ENCODE results near the gene LIPA.

Gene LIPA

GRCh38 chr10:89283936-89284475, 32.4 kb upstream of the LIPA start:
- peak overlapping the region; percentile 62 for H3K27ac ChIP-seq (ENCODE audit: low read depth, low read length)
- peak overlapping the region; percentile 34 for H3K4me3 ChIP-seq (ENCODE audit: low read depth, low read length)
- peaks cover 54% of the 10 kb centered on the region for H3K4me1 ChIP-seq (ENCODE audit: control insufficient read depth, insufficient read depth, low read length, unreplicated experiment)
- no peaks in the 10 kb centered on the region for H3K79me2 ChIP-seq (ENCODE audit: control insufficient read depth, insufficient read depth, low read length, unreplicated experiment)
- no peaks in the 10 kb centered on the region for H3K36me3 ChIP-seq (ENCODE audit: insufficient read depth, low read length)
- H2AFZ ChIP-seq (ENCODE audit: low read length, unreplicated experiment): peak overlapping the region; percentile 87
- no peaks in the 10 kb centered on the region for H3K27me3 ChIP-seq (ENCODE audit: insufficient read depth, low read length)

GRCh38 chr10:89283025-89283935, 31.7 kb upstream of the LIPA start:
- Histone ChIP-seq H3K4me1 (ENCODE audit: control insufficient read depth, insufficient read depth, low read length, unreplicated experiment) (peaks cover 60% of the 10 kb centered on the region), H3K27ac (ENCODE audit: low read depth, low read length) (peak overlapping the region; percentile 62), H3K4me3 (ENCODE audit: low read depth, low read length) (peak overlapping the region; percentile 34)

GRCh38 chr10:89281606-89282395, 30.2 kb upstream of the LIPA start:
- Histone ChIP-seq H3K4me1 (ENCODE audit: control insufficient read depth, insufficient read depth, low read length, unreplicated experiment) (peaks cover 73% of the 10 kb centered on the region), H3K27me3 (ENCODE audit: insufficient read depth, low read length) (no peaks in the 10 kb centered on the region), H3K79me2 (ENCODE audit: control insufficient read depth, insufficient read depth, low read length, unreplicated experiment) (no peaks in the 10 kb centered on the region), H3K27ac (ENCODE audit: low read depth, low read length) (peak overlapping the region; percentile 62), H2AFZ (ENCODE audit: low read length, unreplicated experiment) (peak overlapping the region; percentile 5), H3K36me3 (ENCODE audit: insufficient read depth, low read length) (no peaks in the 10 kb centered on the region), H3K4me3 (ENCODE audit: low read depth, low read length) (peak overlapping the region; percentile 27; the same call in 1 of the 2 replicates)

More at GRCh38 chr10:89283025-89283935, 31.7 kb upstream of the LIPA start:
- Histone ChIP-seq H3K79me2 (ENCODE audit: control insufficient read depth, insufficient read depth, low read length, unreplicated experiment) (no peaks in the 10 kb centered on the region), H3K27me3 (ENCODE audit: insufficient read depth, low read length) (no peaks in the 10 kb centered on the region), H2AFZ (ENCODE audit: low read length, unreplicated experiment) (peak overlapping the region; percentile 87), H3K36me3 (ENCODE audit: insufficient read depth, low read length) (no peaks in the 10 kb centered on the region)

GRCh38 chr10:89280508-89280907, 28.9 kb upstream of the LIPA start:
- no peaks in the 10 kb centered on the region for H3K36me3 ChIP-seq (ENCODE audit: insufficient read depth, low read length)
- H3K27ac ChIP-seq (ENCODE audit: low read depth, low read length): peak overlapping the region; percentile 62; the same call in 1 of the 2 replicates
- no peaks in the 10 kb centered on the region for H3K27me3 ChIP-seq (ENCODE audit: insufficient read depth, low read length)
- H3K4me3 ChIP-seq (ENCODE audit: low read depth, low read length): no peak overlapping the region
- H3K79me2 ChIP-seq (ENCODE audit: control insufficient read depth, insufficient read depth, low read length, unreplicated experiment): no peaks in the 10 kb centered on the region
- no peak overlapping the region for H2AFZ ChIP-seq (ENCODE audit: low read length, unreplicated experiment)
- H3K4me1 ChIP-seq (ENCODE audit: control insufficient read depth, insufficient read depth, low read length, unreplicated experiment): peaks cover 82% of the 10 kb centered on the region

GRCh38 chr10:89279421-89279869, 27.9 kb upstream of the LIPA start:
- Histone ChIP-seq H3K27me3 (ENCODE audit: insufficient read depth, low read length) (no peaks in the 10 kb centered on the region), H3K4me1 (ENCODE audit: control insufficient read depth, insufficient read depth, low read length, unreplicated experiment) (peaks cover 88% of the 10 kb centered on the region), H3K4me3 (ENCODE audit: low read depth, low read length) (peak overlapping the region; percentile 14; the same call in 1 of the 2 replicates), H3K36me3 (ENCODE audit: insufficient read depth, low read length) (no peaks in the 10 kb centered on the region), H3K79me2 (ENCODE audit: control insufficient read depth, insufficient read depth, low read length, unreplicated experiment) (no peaks in the 10 kb centered on the region), H3K27ac (ENCODE audit: low read depth, low read length) (peak overlapping the region; percentile 96), H2AFZ (ENCODE audit: low read length, unreplicated experiment) (no peak overlapping the region)

GRCh38 chr10:89278900-89279392, 27.4 kb upstream of the LIPA start:
- H3K79me2 ChIP-seq (ENCODE audit: control insufficient read depth, insufficient read depth, low read length, unreplicated experiment): no peaks in the 10 kb centered on the region
- H3K36me3 ChIP-seq (ENCODE audit: insufficient read depth, low read length): no peaks in the 10 kb centered on the region
- H2AFZ ChIP-seq (ENCODE audit: low read length, unreplicated experiment): no peak overlapping the region
- H3K4me3 ChIP-seq (ENCODE audit: low read depth, low read length): peak overlapping the region; percentile 14; the same call in 1 of the 2 replicates
- H3K27me3 ChIP-seq (ENCODE audit: insufficient read depth, low read length): no peaks in the 10 kb centered on the region
- H3K4me1 ChIP-seq (ENCODE audit: control insufficient read depth, insufficient read depth, low read length, unreplicated experiment): peaks cover 86% of the 10 kb centered on the region
- peak overlapping the region; percentile 96 for H3K27ac ChIP-seq (ENCODE audit: low read depth, low read length)

- H3K4me1 ChIP-seq (ENCODE audit: control insufficient read depth, insufficient read depth, low read length, unreplicated experiment): peaks cover 77% of the 10 kb centered on the region
- H3K36me3 ChIP-seq (ENCODE audit: insufficient read depth, low read length): no peaks in the 10 kb centered on the region
- H3K27me3 ChIP-seq (ENCODE audit: insufficient read depth, low read length): no peaks in the 10 kb centered on the region
- peak overlapping the region; percentile 34 for H2AFZ ChIP-seq (ENCODE audit: low read length, unreplicated experiment)
- peak overlapping the region; percentile 96 for H3K27ac ChIP-seq (ENCODE audit: low read depth, low read length)
- peak overlapping the region; percentile 48 for H3K4me3 ChIP-seq (ENCODE audit: low read depth, low read length)
- H3K79me2 ChIP-seq (ENCODE audit: control insufficient read depth, insufficient read depth, low read length, unreplicated experiment): no peaks in the 10 kb centered on the region
Observed at GRCh38 chr10:89278034-89278535, 26.5 kb upstream of the LIPA start.

GRCh38 chr10:89275383-89275782, 23.8 kb upstream of the LIPA start:
- Histone ChIP-seq H3K4me3 (ENCODE audit: low read depth, low read length) (peak overlapping the region; percentile 49), H2AFZ (ENCODE audit: low read length, unreplicated experiment) (peak overlapping the region; percentile 5), H3K79me2 (ENCODE audit: control insufficient read depth, insufficient read depth, low read length, unreplicated experiment) (no peaks in the 10 kb centered on the region), H3K4me1 (ENCODE audit: control insufficient read depth, insufficient read depth, low read length, unreplicated experiment) (peaks cover 54% of the 10 kb centered on the region), H3K27ac (ENCODE audit: low read depth, low read length) (0 out of 2 replicates have a peak overlapping the region, but pooled peaks have one; percentile 11), H3K27me3 (ENCODE audit: insufficient read depth, low read length) (no peaks in the 10 kb centered on the region), H3K36me3 (ENCODE audit: insufficient read depth, low read length) (no peaks in the 10 kb centered on the region)

- Histone ChIP-seq H3K4me1 (ENCODE audit: control insufficient read depth, insufficient read depth, low read length, unreplicated experiment) (peaks cover 53% of the 10 kb centered on the region), H3K27me3 (ENCODE audit: insufficient read depth, low read length) (no peaks in the 10 kb centered on the region), H2AFZ (ENCODE audit: low read length, unreplicated experiment) (peak overlapping the region; percentile 5), H3K36me3 (ENCODE audit: insufficient read depth, low read length) (no peaks in the 10 kb centered on the region), H3K4me3 (ENCODE audit: low read depth, low read length) (peak overlapping the region; percentile 49; the same call in 1 of the 2 replicates), H3K79me2 (ENCODE audit: control insufficient read depth, insufficient read depth, low read length, unreplicated experiment) (no peaks in the 10 kb centered on the region), H3K27ac (ENCODE audit: low read depth, low read length) (no peak overlapping the region)
Observed at GRCh38 chr10:89274928-89275327, 23.4 kb upstream of the LIPA start.

GRCh38 chr10:89273680-89274079, 22.1 kb upstream of the LIPA start:
- no peak overlapping the region for H2AFZ ChIP-seq (ENCODE audit: low read length, unreplicated experiment)
- H3K4me1 ChIP-seq (ENCODE audit: control insufficient read depth, insufficient read depth, low read length, unreplicated experiment): peaks cover 46% of the 10 kb centered on the region
- H3K27me3 ChIP-seq (ENCODE audit: insufficient read depth, low read length): no peaks in the 10 kb centered on the region
- H3K27ac ChIP-seq (ENCODE audit: low read depth, low read length): no peak overlapping the region
- H3K4me3 ChIP-seq (ENCODE audit: low read depth, low read length): no peak overlapping the region
- H3K36me3 ChIP-seq (ENCODE audit: insufficient read depth, low read length): no peaks in the 10 kb centered on the region
- H3K79me2 ChIP-seq (ENCODE audit: control insufficient read depth, insufficient read depth, low read length, unreplicated experiment): no peaks in the 10 kb centered on the region
